AG10803 (cell line): ENCODE results near the gene OBI1.

ENCODE experiments used
- DNase-seq: peaks from one replicate; pipeline ENCODE4 v3.0.0; 2010; ENCODE audit warnings: low read depth
- H3K4me3 ChIP-seq: 2 replicates; pipeline ENCODE4 v1.5.1; 2011; ENCODE audit warnings: mild to moderate bottlenecking, low read length, control low read depth
- TF ChIP-seq, protein P1 (sequence below): conservative IDR thresholded peaks from 2 replicates; pipeline ENCODE4 v1.5.1; 2011; ENCODE audit warnings: mild to moderate bottlenecking, low read length, control low read depth, inconsistent platforms

The OBI1 gene

DNA sequence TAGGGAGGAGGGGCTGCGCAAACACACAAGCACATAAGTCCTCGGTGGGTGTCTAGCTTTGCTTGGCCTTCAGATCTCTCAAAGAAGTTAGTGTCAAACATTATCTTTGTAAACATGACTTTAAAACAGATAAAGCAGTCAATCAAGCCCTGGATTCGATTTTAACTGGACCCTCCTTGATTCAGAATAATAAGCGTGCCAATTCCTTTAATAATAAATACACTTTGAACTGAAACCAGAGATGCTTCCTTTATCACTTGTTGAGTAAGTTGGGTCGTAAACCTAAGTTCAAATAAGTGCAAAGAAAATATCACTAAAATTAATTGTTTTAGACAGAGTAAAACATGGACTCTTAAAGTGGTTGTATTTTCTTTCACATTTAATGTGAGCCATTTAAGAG, 86.5 kb downstream of the OBI1 start:
- TF ChIP-seq, protein P1, sequence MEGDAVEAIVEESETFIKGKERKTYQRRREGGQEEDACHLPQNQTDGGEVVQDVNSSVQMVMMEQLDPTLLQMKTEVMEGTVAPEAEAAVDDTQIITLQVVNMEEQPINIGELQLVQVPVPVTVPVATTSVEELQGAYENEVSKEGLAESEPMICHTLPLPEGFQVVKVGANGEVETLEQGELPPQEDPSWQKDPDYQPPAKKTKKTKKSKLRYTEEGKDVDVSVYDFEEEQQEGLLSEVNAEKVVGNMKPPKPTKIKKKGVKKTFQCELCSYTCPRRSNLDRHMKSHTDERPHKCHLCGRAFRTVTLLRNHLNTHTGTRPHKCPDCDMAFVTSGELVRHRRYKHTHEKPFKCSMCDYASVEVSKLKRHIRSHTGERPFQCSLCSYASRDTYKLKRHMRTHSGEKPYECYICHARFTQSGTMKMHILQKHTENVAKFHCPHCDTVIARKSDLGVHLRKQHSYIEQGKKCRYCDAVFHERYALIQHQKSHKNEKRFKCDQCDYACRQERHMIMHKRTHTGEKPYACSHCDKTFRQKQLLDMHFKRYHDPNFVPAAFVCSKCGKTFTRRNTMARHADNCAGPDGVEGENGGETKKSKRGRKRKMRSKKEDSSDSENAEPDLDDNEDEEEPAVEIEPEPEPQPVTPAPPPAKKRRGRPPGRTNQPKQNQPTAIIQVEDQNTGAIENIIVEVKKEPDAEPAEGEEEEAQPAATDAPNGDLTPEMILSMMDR, result no peak
- H3K4me3 ChIP-seq, result no peak overlapping the region
- no peak for DNase-seq

DNA sequence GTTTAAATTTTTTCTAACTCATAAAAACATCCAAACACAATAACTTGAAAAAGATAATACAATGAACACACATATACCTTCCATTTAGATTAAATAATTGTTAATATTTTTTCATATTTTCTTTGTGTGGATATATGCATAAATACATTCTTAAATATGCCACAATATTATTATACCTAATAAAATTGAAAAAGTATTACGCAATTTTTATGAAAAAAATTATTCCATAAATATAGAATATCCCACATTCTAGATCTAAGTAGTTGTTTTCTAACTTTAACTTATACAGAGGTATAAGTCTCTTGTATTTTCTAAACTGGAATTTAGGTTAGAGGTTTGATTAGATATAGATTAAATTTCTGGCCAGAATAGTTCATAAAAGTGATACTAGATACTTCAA, 89.9 kb downstream of the OBI1 start:
- no peak overlapping the region for H3K4me3 ChIP-seq
- DNase-seq, result no peak
- TF ChIP-seq, protein P1, result no peak

DNA sequence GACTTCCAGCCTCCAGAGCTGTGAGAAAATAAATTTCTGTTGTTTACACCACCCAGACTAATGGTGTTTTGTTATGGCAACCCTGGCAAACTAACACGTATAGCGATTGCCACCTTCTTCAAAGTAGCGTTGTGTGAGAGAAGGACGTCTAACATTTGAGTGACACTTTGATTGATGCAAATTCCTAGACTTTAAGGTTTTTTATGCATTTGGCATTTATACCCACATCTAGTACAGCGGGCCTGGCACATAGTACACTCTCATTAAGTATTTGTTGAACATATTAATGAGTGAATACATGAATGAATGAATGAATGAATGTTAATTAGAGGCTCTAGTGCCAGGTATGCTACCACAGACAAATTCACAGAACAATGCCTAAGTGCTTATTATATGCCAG, 92.3 kb downstream of the OBI1 start:
- TF ChIP-seq, protein P1, result no peak
- H3K4me3 ChIP-seq, result no peak overlapping the region
- DNase-seq, result no peak
